ENCODE data around the gene CCDC57.

GRCh38 chr17:82114447-82114846 lies 98.2 kb downstream of the CCDC57 start:
- TF ChIP-seq CTCF (IDR thresholded peaks at IDR 0.05) (no peak), EZH2 (IDR thresholded peaks at IDR 0.05) (no peak), EZH2phosphoT487 (IDR thresholded peaks at IDR 0.05) (no peak)
